HepG2 (cell line): ENCODE data around the gene TMEM135. TPM values are rescaled to one million over a fixed set of nuclear protein-coding genes. Genes with fewer than 3 reads are reported as not detected.

Source experiments
- ATAD3A ChIP-seq: sonication (generic); formaldehyde crosslinking; IDR thresholded peaks from 2 replicates; pipeline ENCODE4 v1.4.0; 2020; ENCODE audit warnings: missing genetic modification reagents
- ELF3 ChIP-seq: IDR thresholded peaks from 2 replicates; pipeline ENCODE4 v1.6.1; 2016; ENCODE audit warnings: missing genetic modification reagents, missing compliant biosample characterization
- HIVEP1 ChIP-seq: sonication (generic); formaldehyde crosslinking; IDR thresholded peaks from 2 replicates; pipeline ENCODE4 v1.4.0; 2020; ENCODE audit warnings: mild to moderate bottlenecking, missing genetic modification reagents
- MLLT10 ChIP-seq: sonication (generic); formaldehyde crosslinking; IDR thresholded peaks from 2 replicates; pipeline ENCODE4 v1.4.0; 2020; ENCODE audit warnings: missing genetic modification reagents
- RAD51 ChIP-seq: fragments of 450-650 bp; IDR thresholded peaks from 2 replicates; pipeline ENCODE4 v1.6.1; 2016; ENCODE audit warnings: borderline replicate concordance
- SCMH1 ChIP-seq: sonication (generic); formaldehyde crosslinking; IDR thresholded peaks from 2 replicates; pipeline ENCODE4 v1.9.0; 2021; ENCODE audit warnings: missing genetic modification reagents, mild to moderate bottlenecking, borderline replicate concordance
- TBX2 ChIP-seq: sonication (generic); formaldehyde crosslinking; IDR thresholded peaks from 2 replicates; pipeline ENCODE4 v1.5.0; 2020; ENCODE audit warnings: missing genetic modification reagents, mild to moderate bottlenecking, borderline replicate concordance
- THYN1 ChIP-seq: sonication (generic); formaldehyde crosslinking; IDR thresholded peaks from 2 replicates; pipeline ENCODE4 v1.8.1; 2023; ENCODE audit warnings: low read depth, mild to moderate bottlenecking, moderate library complexity, missing genetic modification reagents, borderline replicate concordance
- ZBTB7A ChIP-seq: sonication (generic); formaldehyde crosslinking; IDR thresholded peaks from 2 replicates; pipeline ENCODE4 v1.8.0; 2022; ENCODE audit warnings: mild to moderate bottlenecking, missing genetic modification reagents
- ZNF557 ChIP-seq: sonication (generic); formaldehyde crosslinking; IDR thresholded peaks from 2 replicates; pipeline ENCODE4 v1.4.0; 2020; ENCODE audit warnings: missing genetic modification reagents
- polyA plus RNA-seq, 8 experiments: library from polyadenylated mRNA; depleted of rRNA in 3 of 8; stranded (reverse) in 7 of 8; unstranded in 1 of 8; fragments of >200 nt; fragmentation: Illumina TruSeq in 4 of 8; extraction: Trizol in 4 of 8; gene quantifications; 2 replicates each; pipeline versions ENCODE4 v1.2.1 to v1.2.3, GENCODE V29; 2011 to 2016; ENCODE audit warnings: low read depth in 4 of 8, missing spikeins in 1 of 8, mixed read lengths in 1 of 8; ENCODE audit not compliant: insufficient read depth in 1 of 8
- total RNA-seq, 5 experiments: library from RNA; depleted of rRNA; stranded (reverse); fragments of >200 nt; fragmentation: Illumina TruSeq; extraction: Trizol; gene quantifications; 2 replicates each; pipeline ENCODE4 v1.2.3, GENCODE V29; 2016; ENCODE audit warnings: low read depth in 1 of 5
- TF ChIP-seq, protein P1 (sequence below): sonication (generic); formaldehyde crosslinking; IDR thresholded peaks from 2 replicates; pipeline ENCODE4 v1.5.0; 2020; ENCODE audit warnings: missing genetic modification reagents
- TF ChIP-seq, protein P2 (sequence below): sonication (generic); formaldehyde crosslinking; IDR thresholded peaks from 2 replicates; pipeline ENCODE4 v1.9.0; 2021; ENCODE audit warnings: missing genetic modification reagents, mild to moderate bottlenecking, borderline replicate concordance
- TF ChIP-seq, protein P3 (sequence below): sonication (generic); formaldehyde crosslinking; IDR thresholded peaks from 2 replicates; pipeline ENCODE4 v1.4.0; 2020; ENCODE audit warnings: missing genetic modification reagents
- TF ChIP-seq, protein P4 (sequence below): sonication (generic); formaldehyde crosslinking; IDR thresholded peaks from 2 replicates; pipeline ENCODE4 v1.4.0; 2020; ENCODE audit warnings: missing genetic modification reagents
- TF ChIP-seq, protein P5 (sequence below): sonication (generic); formaldehyde crosslinking; IDR thresholded peaks from 2 replicates; pipeline ENCODE4 v1.9.0; 2021; ENCODE audit warnings: missing genetic modification reagents, borderline replicate concordance
- TF ChIP-seq, protein P6 (sequence below): IDR thresholded peaks from 2 replicates; pipeline ENCODE4 v1.6.1; 2016; ENCODE audit warnings: control low read depth
- TF ChIP-seq, protein P7 (sequence below): sonication (generic); formaldehyde crosslinking; IDR thresholded peaks from 2 replicates; pipeline ENCODE4 v1.8.1; 2023; ENCODE audit warnings: missing genetic modification reagents, mild to moderate bottlenecking, borderline replicate concordance
- TF ChIP-seq, protein P8 (sequence below): IDR thresholded peaks from 2 replicates; pipeline ENCODE4 v1.6.1; 2016; ENCODE audit warnings: missing biosample characterization, missing genetic modification reagents, low read depth

TMEM135 gene
- total and polyA plus RNA-seq, 2 of the 13 experiments (the other 11 are each of a cell fraction or from before 2014, with no cell fraction given) = 36.6 to 88.9 TPM

DNA sequence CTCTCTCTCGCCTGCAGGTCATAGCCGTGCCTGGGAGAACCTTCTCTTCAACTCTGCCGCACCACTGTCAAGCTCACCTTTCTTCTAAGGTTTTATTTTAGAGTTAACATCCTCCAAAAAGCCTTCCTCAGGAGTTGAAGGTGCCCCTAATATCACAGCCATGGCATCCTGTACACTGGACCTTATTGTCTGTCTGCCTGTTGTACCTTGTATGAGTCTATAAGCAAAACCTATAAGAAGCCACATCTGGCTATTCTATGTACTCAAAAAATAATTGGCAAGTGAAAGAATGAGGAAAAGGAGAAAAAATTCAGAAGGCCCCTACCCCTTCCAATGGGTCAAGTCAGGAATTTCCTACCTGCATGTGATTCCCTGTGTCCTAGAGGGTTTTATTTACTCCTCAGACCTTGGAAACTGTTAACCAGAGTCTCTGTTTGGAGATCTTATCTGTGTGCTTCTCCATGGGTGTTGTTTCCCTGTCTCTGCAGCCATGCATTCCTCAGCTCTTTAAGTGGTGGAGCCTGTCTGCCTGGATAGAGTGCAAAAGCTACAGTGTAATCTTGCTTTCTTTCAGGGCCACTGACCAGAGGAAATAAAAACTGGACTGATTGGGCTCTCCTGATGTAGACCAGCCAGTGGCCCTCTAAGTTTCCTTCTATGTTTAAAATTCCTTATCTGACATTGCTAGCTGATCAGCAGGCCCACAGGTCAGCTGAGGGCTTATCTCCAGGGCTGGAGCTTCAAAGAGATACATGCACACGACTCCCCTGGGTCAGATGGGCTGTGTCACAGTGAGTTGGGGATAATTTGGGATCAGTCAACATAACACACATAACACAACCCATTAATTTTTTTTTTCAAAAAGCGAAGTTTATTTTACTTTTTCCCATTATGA is 37.6 kb upstream of the TMEM135 start (continued):
- TF ChIP-seq THYN1 (CRISPR knock-in tag) (no peak), HIVEP1 (no peak; the same call in 1 of the 2 replicates), SCMH1 (no peak), TBX2 (CRISPR knock-in tag) (peak; percentile 93), ZNF557 (CRISPR knock-in tag) (no peak), MLLT10 (CRISPR knock-in tag) (no peak), ZBTB7A (CRISPR knock-in tag) (no peak; the same call in 1 of the 2 replicates), ELF3 (CRISPR knock-in tag) (peak; percentile 91), RAD51 (peak; percentile 39), ATAD3A (CRISPR knock-in tag) (no peak)
- TF ChIP-seq, protein P1, sequence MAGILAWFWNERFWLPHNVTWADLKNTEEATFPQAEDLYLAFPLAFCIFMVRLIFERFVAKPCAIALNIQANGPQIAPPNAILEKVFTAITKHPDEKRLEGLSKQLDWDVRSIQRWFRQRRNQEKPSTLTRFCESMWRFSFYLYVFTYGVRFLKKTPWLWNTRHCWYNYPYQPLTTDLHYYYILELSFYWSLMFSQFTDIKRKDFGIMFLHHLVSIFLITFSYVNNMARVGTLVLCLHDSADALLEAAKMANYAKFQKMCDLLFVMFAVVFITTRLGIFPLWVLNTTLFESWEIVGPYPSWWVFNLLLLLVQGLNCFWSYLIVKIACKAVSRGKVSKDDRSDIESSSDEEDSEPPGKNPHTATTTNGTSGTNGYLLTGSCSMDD (CRISPR knock-in tag) = no peak
- TF ChIP-seq, protein P2, sequence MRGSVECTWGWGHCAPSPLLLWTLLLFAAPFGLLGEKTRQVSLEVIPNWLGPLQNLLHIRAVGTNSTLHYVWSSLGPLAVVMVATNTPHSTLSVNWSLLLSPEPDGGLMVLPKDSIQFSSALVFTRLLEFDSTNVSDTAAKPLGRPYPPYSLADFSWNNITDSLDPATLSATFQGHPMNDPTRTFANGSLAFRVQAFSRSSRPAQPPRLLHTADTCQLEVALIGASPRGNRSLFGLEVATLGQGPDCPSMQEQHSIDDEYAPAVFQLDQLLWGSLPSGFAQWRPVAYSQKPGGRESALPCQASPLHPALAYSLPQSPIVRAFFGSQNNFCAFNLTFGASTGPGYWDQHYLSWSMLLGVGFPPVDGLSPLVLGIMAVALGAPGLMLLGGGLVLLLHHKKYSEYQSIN (CRISPR knock-in tag) = no peak
- TF ChIP-seq, protein P3, sequence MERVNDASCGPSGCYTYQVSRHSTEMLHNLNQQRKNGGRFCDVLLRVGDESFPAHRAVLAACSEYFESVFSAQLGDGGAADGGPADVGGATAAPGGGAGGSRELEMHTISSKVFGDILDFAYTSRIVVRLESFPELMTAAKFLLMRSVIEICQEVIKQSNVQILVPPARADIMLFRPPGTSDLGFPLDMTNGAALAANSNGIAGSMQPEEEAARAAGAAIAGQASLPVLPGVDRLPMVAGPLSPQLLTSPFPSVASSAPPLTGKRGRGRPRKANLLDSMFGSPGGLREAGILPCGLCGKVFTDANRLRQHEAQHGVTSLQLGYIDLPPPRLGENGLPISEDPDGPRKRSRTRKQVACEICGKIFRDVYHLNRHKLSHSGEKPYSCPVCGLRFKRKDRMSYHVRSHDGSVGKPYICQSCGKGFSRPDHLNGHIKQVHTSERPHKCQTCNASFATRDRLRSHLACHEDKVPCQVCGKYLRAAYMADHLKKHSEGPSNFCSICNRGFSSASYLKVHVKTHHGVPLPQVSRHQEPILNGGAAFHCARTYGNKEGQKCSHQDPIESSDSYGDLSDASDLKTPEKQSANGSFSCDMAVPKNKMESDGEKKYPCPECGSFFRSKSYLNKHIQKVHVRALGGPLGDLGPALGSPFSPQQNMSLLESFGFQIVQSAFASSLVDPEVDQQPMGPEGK (CRISPR knock-in tag) = peak; percentile 73
- TF ChIP-seq, protein P4, sequence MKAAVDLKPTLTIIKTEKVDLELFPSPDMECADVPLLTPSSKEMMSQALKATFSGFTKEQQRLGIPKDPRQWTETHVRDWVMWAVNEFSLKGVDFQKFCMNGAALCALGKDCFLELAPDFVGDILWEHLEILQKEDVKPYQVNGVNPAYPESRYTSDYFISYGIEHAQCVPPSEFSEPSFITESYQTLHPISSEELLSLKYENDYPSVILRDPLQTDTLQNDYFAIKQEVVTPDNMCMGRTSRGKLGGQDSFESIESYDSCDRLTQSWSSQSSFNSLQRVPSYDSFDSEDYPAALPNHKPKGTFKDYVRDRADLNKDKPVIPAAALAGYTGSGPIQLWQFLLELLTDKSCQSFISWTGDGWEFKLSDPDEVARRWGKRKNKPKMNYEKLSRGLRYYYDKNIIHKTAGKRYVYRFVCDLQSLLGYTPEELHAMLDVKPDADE (CRISPR knock-in tag) = no peak
- TF ChIP-seq, protein P5, sequence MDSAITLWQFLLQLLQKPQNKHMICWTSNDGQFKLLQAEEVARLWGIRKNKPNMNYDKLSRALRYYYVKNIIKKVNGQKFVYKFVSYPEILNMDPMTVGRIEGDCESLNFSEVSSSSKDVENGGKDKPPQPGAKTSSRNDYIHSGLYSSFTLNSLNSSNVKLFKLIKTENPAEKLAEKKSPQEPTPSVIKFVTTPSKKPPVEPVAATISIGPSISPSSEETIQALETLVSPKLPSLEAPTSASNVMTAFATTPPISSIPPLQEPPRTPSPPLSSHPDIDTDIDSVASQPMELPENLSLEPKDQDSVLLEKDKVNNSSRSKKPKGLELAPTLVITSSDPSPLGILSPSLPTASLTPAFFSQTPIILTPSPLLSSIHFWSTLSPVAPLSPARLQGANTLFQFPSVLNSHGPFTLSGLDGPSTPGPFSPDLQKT = no peak
- TF ChIP-seq, protein P6, sequence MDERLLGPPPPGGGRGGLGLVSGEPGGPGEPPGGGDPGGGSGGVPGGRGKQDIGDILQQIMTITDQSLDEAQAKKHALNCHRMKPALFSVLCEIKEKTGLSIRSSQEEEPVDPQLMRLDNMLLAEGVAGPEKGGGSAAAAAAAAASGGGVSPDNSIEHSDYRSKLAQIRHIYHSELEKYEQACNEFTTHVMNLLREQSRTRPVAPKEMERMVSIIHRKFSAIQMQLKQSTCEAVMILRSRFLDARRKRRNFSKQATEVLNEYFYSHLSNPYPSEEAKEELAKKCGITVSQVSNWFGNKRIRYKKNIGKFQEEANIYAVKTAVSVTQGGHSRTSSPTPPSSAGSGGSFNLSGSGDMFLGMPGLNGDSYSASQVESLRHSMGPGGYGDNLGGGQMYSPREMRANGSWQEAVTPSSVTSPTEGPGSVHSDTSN = no peak
- TF ChIP-seq, protein P7, sequence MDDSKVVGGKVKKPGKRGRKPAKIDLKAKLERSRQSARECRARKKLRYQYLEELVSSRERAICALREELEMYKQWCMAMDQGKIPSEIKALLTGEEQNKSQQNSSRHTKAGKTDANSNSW = no peak
- TF ChIP-seq, protein P8, sequence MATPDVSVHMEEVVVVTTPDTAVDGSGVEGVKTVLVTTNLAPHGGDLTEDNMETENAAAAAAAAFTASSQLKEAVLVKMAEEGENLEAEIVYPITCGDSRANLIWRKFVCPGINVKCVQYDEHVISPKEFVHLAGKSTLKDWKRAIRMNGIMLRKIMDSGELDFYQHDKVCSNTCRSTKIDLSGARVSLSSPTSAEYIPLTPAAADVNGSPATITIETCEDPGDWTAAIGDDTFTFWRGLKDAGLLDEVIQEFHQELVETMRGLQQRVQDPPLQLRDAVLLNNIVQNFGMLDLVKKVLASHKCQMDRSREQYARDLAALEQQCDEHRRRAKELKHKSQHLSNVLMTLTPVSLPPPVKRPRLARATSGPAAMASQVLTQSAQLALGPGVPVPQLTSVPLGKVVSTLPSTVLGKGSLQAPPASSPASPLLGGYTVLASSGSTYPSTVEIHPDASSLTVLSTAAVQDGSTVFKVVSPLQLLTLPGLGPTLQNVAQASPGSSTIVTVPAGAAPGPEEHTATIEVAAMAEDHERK (CRISPR knock-in tag) = no peak
